Bronchial epithelial cell (primary cell): ENCODE data around the gene CHST7. TPM values are rescaled to one million over a fixed set of nuclear protein-coding genes. Genes with fewer than 3 reads are reported as not detected.

Experiments used
- DNase-seq: peaks from one replicate; pipeline ENCODE4 v3.0.0-alpha.2; 2010; ENCODE audit warnings: low read depth
- FAIRE-seq: peaks from 2 replicates; lab custom pipeline; 2011; peaks lifted over from hg19 to GRCh38; lab: Jason Lieb, UNC
- H3K27me3 ChIP-seq: 2 replicates; pipeline ENCODE4 v1.5.1; 2011; ENCODE audit warnings: low read length; ENCODE audit not compliant: control insufficient read depth, insufficient read depth
- H3K36me3 ChIP-seq: 2 replicates; pipeline ENCODE4 v1.5.1; 2011; ENCODE audit warnings: low read length; ENCODE audit not compliant: control insufficient read depth, insufficient read depth
- H3K4me3 ChIP-seq: 2 replicates; pipeline ENCODE4 v1.5.1; 2011; ENCODE audit warnings: mild to moderate bottlenecking, low read depth, low read length, control low read depth
- CTCF ChIP-seq: IDR thresholded peaks from 2 replicates; pipeline ENCODE4 v1.5.1; 2011; ENCODE audit warnings: mild to moderate bottlenecking, moderate library complexity, low read length, control low read depth, inconsistent platforms; ENCODE audit not compliant: insufficient read depth, severe bottlenecking
- total RNA-seq: library from RNA; depleted of rRNA; stranded (reverse); fragments of >200 nt; gene quantifications from 2 replicates; pipeline ENCODE4 v1.2.1, GENCODE V29; 2014

Gene CHST7
- total RNA-seq, 1 donor from 2014 or later, result 3.4 TPM

GRCh38 chrX:46554942-46555341, 18.6 kb upstream of the CHST7 start:
- FAIRE-seq (no peak), DNase-seq (peak; percentile 36)
- Histone ChIP-seq H3K27me3 (no peaks in the 10 kb centered on the region), H3K36me3 (no peaks in the 10 kb centered on the region), H3K4me3 (no peak overlapping the region)
- no peak for TF ChIP-seq CTCF

GRCh38 chrX:46559062-46559461, 14.5 kb upstream of the CHST7 start:
- Histone ChIP-seq H3K36me3 (no peaks in the 10 kb centered on the region), H3K27me3 (no peaks in the 10 kb centered on the region), H3K4me3 (no peak overlapping the region)
- FAIRE-seq, result no peak
- no peak for DNase-seq
- TF ChIP-seq CTCF, result no peak

DNA sequence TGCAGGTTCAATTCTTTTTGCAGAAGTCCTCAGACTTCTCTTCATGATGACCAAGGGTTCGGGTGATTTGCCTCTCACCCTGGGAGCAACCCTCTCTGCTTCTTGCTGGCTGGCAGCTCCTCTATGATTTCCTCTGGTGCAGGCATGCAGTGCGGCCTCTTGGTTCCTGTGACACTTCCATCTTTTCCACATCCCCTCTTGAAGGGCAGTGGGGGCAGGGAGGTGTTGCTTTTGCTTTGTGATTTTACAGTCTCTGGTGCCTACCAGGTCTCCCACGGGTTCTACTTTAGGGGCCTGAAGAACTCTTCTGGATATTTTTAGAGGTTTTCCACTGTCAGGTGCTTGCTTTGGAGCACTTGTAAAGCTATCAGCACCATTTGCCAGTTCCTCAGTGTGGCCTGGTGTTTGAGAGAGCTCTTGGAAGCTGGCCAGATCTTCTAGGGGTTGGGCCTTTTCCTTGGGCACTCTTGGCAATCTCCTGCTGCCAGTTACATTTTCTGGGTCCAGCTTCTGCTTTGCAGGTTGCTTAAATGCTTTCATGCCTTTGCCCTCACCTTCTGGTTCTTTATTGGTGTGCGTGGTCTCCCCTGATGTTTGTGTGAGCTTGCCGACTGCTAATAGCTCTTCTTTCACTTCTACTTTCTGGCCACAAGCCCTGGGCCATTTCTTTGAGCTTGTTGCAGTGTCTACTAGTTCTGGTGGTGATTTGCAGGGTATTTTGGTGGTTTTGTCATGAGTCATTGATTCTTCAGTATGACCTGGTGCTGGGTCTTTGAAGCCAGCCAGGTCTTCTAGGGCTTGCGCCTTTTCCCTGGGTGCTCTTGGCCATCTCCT, 11.5 kb upstream of the CHST7 start:
- TF ChIP-seq CTCF, result no peak
- no peak for DNase-seq
- peak; percentile 62 for FAIRE-seq
- no peaks in the 10 kb centered on the region for H3K36me3 ChIP-seq
- H3K27me3 ChIP-seq, result no peaks in the 10 kb centered on the region
- no peak overlapping the region for H3K4me3 ChIP-seq

DNA sequence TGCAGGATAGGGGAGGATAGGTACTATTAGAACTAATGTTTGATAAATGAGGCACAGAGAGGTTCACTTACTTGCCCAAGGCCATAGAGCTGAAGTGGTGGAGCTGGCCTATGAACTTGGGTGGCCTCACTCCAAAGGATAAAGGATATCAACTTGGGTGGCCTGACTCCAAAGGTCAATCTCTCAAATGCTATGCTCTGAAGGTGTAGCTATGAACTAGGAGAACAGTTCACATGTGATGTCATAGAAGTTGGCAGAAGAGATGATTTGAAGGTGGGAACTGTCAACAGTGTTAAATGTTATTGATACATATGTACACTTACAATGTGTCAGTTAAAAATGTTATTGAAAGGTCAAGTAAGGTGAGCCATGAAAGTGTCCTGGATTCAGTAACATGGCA, 6.2 kb upstream of the CHST7 start:
- no peak for TF ChIP-seq CTCF
- no peak for FAIRE-seq
- no peak for DNase-seq

DNA sequence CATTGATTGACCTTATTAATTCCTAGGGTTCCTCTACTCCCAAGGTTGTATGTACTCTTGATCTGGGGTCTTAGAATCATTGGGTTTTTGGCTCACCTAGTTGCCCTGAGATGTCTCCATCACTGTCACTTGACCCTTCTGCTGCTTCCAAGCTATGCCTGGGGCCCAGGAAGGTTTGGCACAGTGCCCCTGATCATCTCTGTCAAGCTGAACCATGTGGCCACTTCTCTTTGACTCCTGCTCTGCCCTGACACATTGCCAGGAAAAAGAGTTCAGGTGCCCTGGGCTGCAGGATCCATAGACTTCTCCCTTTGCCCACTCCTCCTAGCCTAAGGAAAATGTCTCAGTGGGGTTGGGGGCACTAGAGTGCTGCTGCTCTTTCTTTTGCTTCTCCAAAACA, 3.9 kb upstream of the CHST7 start:
- H3K36me3 ChIP-seq, result no peaks in the 10 kb centered on the region
- H3K27me3 ChIP-seq, result no peaks in the 10 kb centered on the region
- no peak for DNase-seq
- no peak overlapping the region for H3K4me3 ChIP-seq
- FAIRE-seq, result no peak
- TF ChIP-seq CTCF, result no peak

More for the DNA sequence above, 6.2 kb upstream of the CHST7 start:
- no peaks in the 10 kb centered on the region for H3K36me3 ChIP-seq
- H3K4me3 ChIP-seq, result no peak overlapping the region
- H3K27me3 ChIP-seq, result no peaks in the 10 kb centered on the region
